ENCODE results near the gene TLCD4. TPM values are rescaled to one million over a fixed set of nuclear protein-coding genes. Genes with fewer than 3 reads are reported as not detected.

TLCD4 gene
- total and polyA plus RNA-seq, 10 of the 15 experiments (the other 5 are each of a cell fraction or from before 2014, with no cell fraction given) = under 0.01 to 0.10 (median 0.04) TPM; not detected in 5

- ChIA-PET CTCF (interaction anchor here (1.2 to 2.4 kb wide), 2 partner anchors 153 to 165 kb away, joined by 3 to 8 read pairs; partner anchors contain the start of gene RWDD3), POLR2A (no interaction called here), RAD21 (ENCODE audit: unreplicated experiment) (no interaction called here), SMC1A (ENCODE audit: uncharacterized antibody, unreplicated experiment) (interaction anchor here (1.1 kb wide), 1 partner anchor 154 kb away, joined by 4 read pairs; the partner anchor contains the start of gene RWDD3)
- Histone ChIP-seq H3K27ac (ENCODE audit: control insufficient read depth, insufficient read depth) (no peak overlapping the region), H4K20me1 (ENCODE audit: control insufficient read depth, insufficient read depth) (no peaks in the 10 kb centered on the region), H3K79me2 (ENCODE audit: control insufficient read depth, insufficient read depth, low read length) (no peaks in the 10 kb centered on the region), H3K36me3 (ENCODE audit: control insufficient read depth in 2 of 2, insufficient read depth in 2 of 2, low read length in 1 of 2) (no peaks in the 10 kb centered on the region), H3K4me2 (ENCODE audit: control insufficient read depth, insufficient read depth) (no peak overlapping the region), H2AFZ (ENCODE audit: control insufficient read depth, low read depth, low read length) (no peak overlapping the region), H3K4me3 (no peak overlapping the region), H3K4me1 (ENCODE audit: control insufficient read depth, insufficient read depth, low read length) (no peaks in the 10 kb centered on the region), H3K9ac (ENCODE audit: control insufficient read depth, insufficient read depth, low read length) (no peak overlapping the region), H3K27me3 (replicated peaks in 1 of 2; ENCODE audit: control insufficient read depth in 2 of 2, insufficient read depth in 2 of 2, low read length in 1 of 2) (peaks cover 0 to 2% of the 10 kb centered on the region in 2 experiments; a peak in 1 of 4 replicates), H3K9me3 (replicated peaks; ENCODE audit: control insufficient read depth, insufficient read depth, low read length) (no peaks in the 10 kb centered on the region)
- BruUV-seq (replicated peaks) = no TSS peak
- no peak for TF ChIP-seq NFXL1 (IDR thresholded peaks at IDR 0.05; ENCODE audit: borderline replicate concordance)
- no peak for TF ChIP-seq CHD4 (IDR thresholded peaks at IDR 0.05)
- intact Hi-C loops (cut with micrococcal nuclease; ENCODE audit: unreplicated experiment) = no loop called here
- no peak for ATAC-seq
- no peak for DNase-seq (ENCODE audit: low read depth, low spot score)
- in situ Hi-C loops (cut with MboI) = loop anchor here (5.0 kb wide), 1 partner anchor 157 kb away; no protein-coding TSS in a partner anchor
- WGBS (ENCODE audit: insufficient coverage, insufficient replicate concordance, low lambda C conversion rate, missing lambda C conversion rate) = 43% methylated on average over 1 of the region's 1 CpG
- FAIRE-seq = no peak
These were observed 36.7 kb upstream of the TLCD4 start for GRCh38 chr1:95080446-95080845.

GRCh38 chr1:95080879-95081278 is 36.3 kb upstream of the TLCD4 start:
- H3K4me2 ChIP-seq (ENCODE audit: control insufficient read depth, insufficient read depth) = no peak overlapping the region
- H3K79me2 ChIP-seq (ENCODE audit: control insufficient read depth, insufficient read depth, low read length) = no peaks in the 10 kb centered on the region
- CTCF ChIA-PET = interaction anchor here (2.4 kb wide), 1 partner anchor 153 kb away, joined by 8 read pairs; the partner anchor contains the start of gene RWDD3
- H3K4me1 ChIP-seq (ENCODE audit: control insufficient read depth, insufficient read depth, low read length) = no peaks in the 10 kb centered on the region
- ATAC-seq (no peak), FAIRE-seq (no peak), DNase-seq (ENCODE audit: low read depth, low spot score) (no peak)
- intact Hi-C loops (cut with micrococcal nuclease; ENCODE audit: unreplicated experiment) (no loop called here), in situ Hi-C loops (cut with MboI) (loop anchor here (5.0 kb wide), 1 partner anchor 156 kb away; no protein-coding TSS in a partner anchor)
- WGBS (ENCODE audit: insufficient coverage, insufficient replicate concordance, low lambda C conversion rate, missing lambda C conversion rate) = 82% methylated on average over 1 of the region's 1 CpG
- SMC1A ChIA-PET (ENCODE audit: uncharacterized antibody, unreplicated experiment) = interaction anchor here (1.1 kb wide), 1 partner anchor 153 kb away, joined by 4 read pairs; the partner anchor contains the start of gene RWDD3
- TF ChIP-seq EGR1 (IDR thresholded peaks at IDR 0.05; ENCODE audit: borderline replicate concordance in 1 of 2, low read depth in 2 of 2, low read length in 2 of 2) (no peak), ESRRA (IDR thresholded peaks at IDR 0.05; ENCODE audit: low read length) (no peak), ETV6 (conservative IDR thresholded peaks at IDR 0.05 in 1 of 2, IDR thresholded peaks at IDR 0.05 in 1 of 2; ENCODE audit: borderline replicate concordance in 1 of 2, low read depth in 1 of 2) (no peak), ZNF384 (IDR thresholded peaks at IDR 0.05; ENCODE audit: borderline replicate concordance, low read depth, low read length) (no peak), PML (IDR thresholded peaks at IDR 0.05; ENCODE audit: low read length) (no peak), POU2F2 (IDR thresholded peaks at IDR 0.05; ENCODE audit: borderline replicate concordance, low read depth, low read length) (no peak), RAD21 (IDR thresholded peaks at IDR 0.05; ENCODE audit: insufficient read depth, low read depth, low read length) (no peak), HCFC1 (IDR thresholded peaks at IDR 0.05; ENCODE audit: low read length) (no peak), POLR2AphosphoS2 (IDR thresholded peaks at IDR 0.05; ENCODE audit: low read depth, low read length) (no peak), IKZF2 (IDR thresholded peaks at IDR 0.05) (no peak), NBN (IDR thresholded peaks at IDR 0.05) (no peak), RUNX3 (IDR thresholded peaks at IDR 0.05; ENCODE audit: low read length) (no peak), E2F4 (IDR thresholded peaks at IDR 0.05; ENCODE audit: low read depth, low read length) (no peak), IRF4 (IDR thresholded peaks at IDR 0.05; ENCODE audit: low read depth, low read length) (no peak), SMARCA5 (IDR thresholded peaks at IDR 0.05) (no peak), NFXL1 (IDR thresholded peaks at IDR 0.05; ENCODE audit: borderline replicate concordance) (no peak)
- no peak overlapping the region for H3K4me3 ChIP-seq
- POLR2A ChIA-PET = no interaction called here
- H3K36me3 ChIP-seq (ENCODE audit: control insufficient read depth in 2 of 2, insufficient read depth in 2 of 2, low read length in 1 of 2) = no peaks in the 10 kb centered on the region
- H3K27ac ChIP-seq (ENCODE audit: control insufficient read depth, insufficient read depth) = no peak overlapping the region
- H3K9ac ChIP-seq (ENCODE audit: control insufficient read depth, insufficient read depth, low read length) = no peak overlapping the region
- BruUV-seq (replicated peaks) = no TSS peak
- peaks cover 0 to 2% of the 10 kb centered on the region in 2 experiments; a peak in 1 of 4 replicates for H3K27me3 ChIP-seq (replicated peaks in 1 of 2; ENCODE audit: control insufficient read depth in 2 of 2, insufficient read depth in 2 of 2, low read length in 1 of 2)
- RAD21 ChIA-PET (ENCODE audit: unreplicated experiment) = no interaction called here
- no peaks in the 10 kb centered on the region for H3K9me3 ChIP-seq (replicated peaks; ENCODE audit: control insufficient read depth, insufficient read depth, low read length)
- H4K20me1 ChIP-seq (ENCODE audit: control insufficient read depth, insufficient read depth) = no peaks in the 10 kb centered on the region
- no peak overlapping the region for H2AFZ ChIP-seq (ENCODE audit: control insufficient read depth, low read depth, low read length)

Measured in GM12878 (cell line).